HepG2 (cell line): Measurements from ENCODE around the gene SLC2A2. TPM values are rescaled to one million over a fixed set of nuclear protein-coding genes. Genes with fewer than 3 reads are reported as not detected.

ENCODE experiments used
- CC2D1A ChIP-seq: sonication (generic); formaldehyde crosslinking; IDR thresholded peaks from 2 replicates; pipeline ENCODE4 v1.8.1; 2023; ENCODE audit warnings: mild to moderate bottlenecking, missing genetic modification reagents
- ELF3 ChIP-seq: IDR thresholded peaks from 2 replicates; pipeline ENCODE4 v1.6.1; 2016; ENCODE audit warnings: missing genetic modification reagents, missing compliant biosample characterization
- FOXA3 ChIP-seq: IDR thresholded peaks from 2 replicates; pipeline ENCODE4 v1.6.1; 2016; ENCODE audit warnings: missing genetic modification reagents, missing compliant biosample characterization
- FOXP1 ChIP-seq, 2 experiments: fragments of 450-650 bp in 1 of 2; IDR thresholded peaks; 2 replicates each; pipeline ENCODE4 v1.6.1; 2017 to 2018; ENCODE audit warnings: antibody characterized with exemption in 1 of 2
- HDAC2 ChIP-seq: sonication (generic); formaldehyde crosslinking; IDR thresholded peaks from 2 replicates; pipeline ENCODE4 v1.4.0; 2020; ENCODE audit warnings: missing genetic modification reagents
- KAT8 ChIP-seq: IDR thresholded peaks from 2 replicates; pipeline ENCODE4 v1.6.1; 2016; ENCODE audit warnings: missing genetic modification reagents, missing compliant biosample characterization
- NFYC ChIP-seq: IDR thresholded peaks from 2 replicates; pipeline ENCODE4 v1.6.1; 2016; ENCODE audit warnings: missing genetic modification reagents, missing compliant biosample characterization
- TCF7 ChIP-seq: sonication (generic); IDR thresholded peaks from 2 replicates; pipeline ENCODE4 v1.6.1; 2016; ENCODE audit warnings: antibody characterized with exemption, low read depth
- ZFP36L2 ChIP-seq: sonication (generic); formaldehyde crosslinking; IDR thresholded peaks from 2 replicates; pipeline ENCODE4 v1.4.0; 2020; ENCODE audit warnings: missing genetic modification reagents
- ZNF225 ChIP-seq: sonication (generic); formaldehyde crosslinking; IDR thresholded peaks from 2 replicates; pipeline ENCODE4 v1.4.0; 2020; ENCODE audit warnings: mild to moderate bottlenecking, missing genetic modification reagents
- ZNF569 ChIP-seq: sonication (generic); formaldehyde crosslinking; IDR thresholded peaks from 2 replicates; pipeline ENCODE4 v1.5.0; 2020; ENCODE audit warnings: mild to moderate bottlenecking, missing genetic modification reagents, moderate library complexity, borderline replicate concordance
- ZNF615 ChIP-seq: sonication (generic); formaldehyde crosslinking; IDR thresholded peaks from 2 replicates; pipeline ENCODE4 v1.5.0; 2020; ENCODE audit warnings: mild to moderate bottlenecking, missing genetic modification reagents, borderline replicate concordance
- ZNF619 ChIP-seq: sonication (generic); formaldehyde crosslinking; IDR thresholded peaks from 2 replicates; pipeline ENCODE4 v1.4.0; 2020; ENCODE audit warnings: mild to moderate bottlenecking, missing genetic modification reagents
- ZNF674 ChIP-seq: sonication (generic); formaldehyde crosslinking; IDR thresholded peaks from 2 replicates; pipeline ENCODE4 v1.5.0; 2020; ENCODE audit warnings: low read depth, mild to moderate bottlenecking, missing genetic modification reagents
- polyA plus RNA-seq, 8 experiments: library from polyadenylated mRNA; depleted of rRNA in 3 of 8; stranded (reverse) in 7 of 8; unstranded in 1 of 8; fragments of >200 nt; fragmentation: Illumina TruSeq in 4 of 8; extraction: Trizol in 4 of 8; gene quantifications; 2 replicates each; pipeline versions ENCODE4 v1.2.1 to v1.2.3, GENCODE V29; 2011 to 2016; ENCODE audit warnings: low read depth in 4 of 8, missing spikeins in 1 of 8, mixed read lengths in 1 of 8; ENCODE audit not compliant: insufficient read depth in 1 of 8
- total RNA-seq, 5 experiments: library from RNA; depleted of rRNA; stranded (reverse); fragments of >200 nt; fragmentation: Illumina TruSeq; extraction: Trizol; gene quantifications; 2 replicates each; pipeline ENCODE4 v1.2.3, GENCODE V29; 2016; ENCODE audit warnings: low read depth in 1 of 5
- TF ChIP-seq, protein P1 (sequence below): sonication (generic); formaldehyde crosslinking; IDR thresholded peaks from 2 replicates; pipeline ENCODE4 v1.8.0; 2022; ENCODE audit warnings: missing genetic modification reagents, mild to moderate bottlenecking, inconsistent platforms, borderline replicate concordance
- TF ChIP-seq, protein P2 (sequence below): fragments of 450-650 bp; IDR thresholded peaks from 2 replicates; pipeline ENCODE4 v1.6.1; 2016
- TF ChIP-seq, protein P3 (sequence below): sonication (generic); formaldehyde crosslinking; IDR thresholded peaks from 2 replicates; pipeline ENCODE4 v1.8.0; 2022; ENCODE audit warnings: mild to moderate bottlenecking, missing genetic modification reagents
- TF ChIP-seq, protein P4 (sequence below): sonication (generic); formaldehyde crosslinking; IDR thresholded peaks from 2 replicates; pipeline ENCODE4 v1.4.0; 2020; ENCODE audit warnings: low read depth, missing genetic modification reagents
- TF ChIP-seq, protein P5 (sequence below), 2 experiments: IDR thresholded peaks; 2 replicates each; pipeline ENCODE4 v1.6.1; 2011 to 2012; ENCODE audit warnings: low read length in 2 of 2, borderline replicate concordance in 1 of 2, low read depth in 1 of 2, mild to moderate bottlenecking in 1 of 2, moderate library complexity in 1 of 2

The SLC2A2 gene
- total and polyA plus RNA-seq, 2 of the 13 experiments (the other 11 are each of a cell fraction or from before 2014, with no cell fraction given), result 19.5 to 23.2 TPM

DNA sequence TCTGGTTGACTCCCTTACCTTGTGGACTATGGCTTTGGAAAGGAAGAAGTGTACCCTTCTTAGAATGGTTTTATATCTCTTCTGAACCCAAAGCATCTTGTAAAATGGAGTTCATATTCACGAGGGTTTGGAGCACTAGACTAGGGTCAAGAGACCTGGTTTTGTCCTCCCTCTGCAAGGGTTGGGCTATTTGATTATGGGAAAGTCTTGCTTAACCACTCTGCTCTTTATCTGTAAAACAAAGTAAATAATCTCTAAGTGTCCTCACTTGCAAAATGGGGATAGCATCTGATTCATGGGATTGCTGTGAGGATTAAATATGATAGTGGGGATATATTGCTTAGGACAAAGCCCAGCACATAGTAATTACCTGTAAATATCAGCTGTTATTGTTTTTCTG lies 17.9 kb upstream of the SLC2A2 start (continued):
- TF ChIP-seq, protein P1, sequence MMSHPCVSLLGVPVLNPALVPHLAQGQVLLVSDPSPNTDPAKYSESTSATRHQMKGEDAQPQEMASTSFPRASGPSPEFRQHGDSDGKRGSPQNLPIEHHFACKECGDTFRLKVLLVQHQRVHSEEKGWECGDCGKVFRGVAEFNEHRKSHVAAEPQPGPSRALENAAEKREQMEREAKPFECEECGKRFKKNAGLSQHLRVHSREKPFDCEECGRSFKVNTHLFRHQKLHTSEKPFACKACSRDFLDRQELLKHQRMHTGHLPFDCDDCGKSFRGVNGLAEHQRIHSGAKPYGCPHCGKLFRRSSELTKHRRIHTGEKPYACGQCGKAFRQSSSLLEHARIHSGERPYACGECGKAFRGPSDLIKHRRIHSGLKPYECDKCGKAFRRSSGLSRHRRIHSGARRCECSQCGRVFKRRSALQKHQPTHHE (CRISPR knock-in tag), result no peak
- no peak for TF ChIP-seq FOXP1 (IDR thresholded peaks at IDR 0.05)
- 0 out of 2 replicates have a peak, but pooled peaks have one; percentile 16 for TF ChIP-seq FOXP1 (CRISPR knock-in tag; IDR thresholded peaks at IDR 0.05)
- TF ChIP-seq CC2D1A, result no peak
- TF ChIP-seq HDAC2 (CRISPR knock-in tag), result peak; percentile 30; the same call in 1 of the 2 replicates
- no peak for TF ChIP-seq NFYC (CRISPR knock-in tag)
- TF ChIP-seq FOXA3 (CRISPR knock-in tag), result peak; percentile 65; the same call in 1 of the 2 replicates
- TF ChIP-seq ELF3, result no peak
- TF ChIP-seq TCF7, result peak; percentile 43; the same call in 1 of the 2 replicates
- TF ChIP-seq, protein P2, sequence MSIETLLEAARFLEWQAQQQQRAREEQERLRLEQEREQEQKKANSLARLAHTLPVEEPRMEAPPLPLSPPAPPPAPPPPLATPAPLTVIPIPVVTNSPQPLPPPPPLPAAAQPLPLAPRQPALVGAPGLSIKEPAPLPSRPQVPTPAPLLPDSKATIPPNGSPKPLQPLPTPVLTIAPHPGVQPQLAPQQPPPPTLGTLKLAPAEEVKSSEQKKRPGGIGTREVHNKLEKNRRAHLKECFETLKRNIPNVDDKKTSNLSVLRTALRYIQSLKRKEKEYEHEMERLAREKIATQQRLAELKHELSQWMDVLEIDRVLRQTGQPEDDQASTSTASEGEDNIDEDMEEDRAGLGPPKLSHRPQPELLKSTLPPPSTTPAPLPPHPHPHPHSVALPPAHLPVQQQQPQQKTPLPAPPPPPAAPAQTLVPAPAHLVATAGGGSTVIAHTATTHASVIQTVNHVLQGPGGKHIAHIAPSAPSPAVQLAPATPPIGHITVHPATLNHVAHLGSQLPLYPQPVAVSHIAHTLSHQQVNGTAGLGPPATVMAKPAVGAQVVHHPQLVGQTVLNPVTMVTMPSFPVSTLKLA, result no peak
- no peak for TF ChIP-seq ZNF615 (CRISPR knock-in tag)
- TF ChIP-seq ZNF674 (CRISPR knock-in tag), result no peak
- TF ChIP-seq, protein P3, sequence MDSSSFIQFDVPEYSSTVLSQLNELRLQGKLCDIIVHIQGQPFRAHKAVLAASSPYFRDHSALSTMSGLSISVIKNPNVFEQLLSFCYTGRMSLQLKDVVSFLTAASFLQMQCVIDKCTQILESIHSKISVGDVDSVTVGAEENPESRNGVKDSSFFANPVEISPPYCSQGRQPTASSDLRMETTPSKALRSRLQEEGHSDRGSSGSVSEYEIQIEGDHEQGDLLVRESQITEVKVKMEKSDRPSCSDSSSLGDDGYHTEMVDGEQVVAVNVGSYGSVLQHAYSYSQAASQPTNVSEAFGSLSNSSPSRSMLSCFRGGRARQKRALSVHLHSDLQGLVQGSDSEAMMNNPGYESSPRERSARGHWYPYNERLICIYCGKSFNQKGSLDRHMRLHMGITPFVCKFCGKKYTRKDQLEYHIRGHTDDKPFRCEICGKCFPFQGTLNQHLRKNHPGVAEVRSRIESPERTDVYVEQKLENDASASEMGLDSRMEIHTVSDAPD (CRISPR knock-in tag), result no peak
- TF ChIP-seq, protein P4, sequence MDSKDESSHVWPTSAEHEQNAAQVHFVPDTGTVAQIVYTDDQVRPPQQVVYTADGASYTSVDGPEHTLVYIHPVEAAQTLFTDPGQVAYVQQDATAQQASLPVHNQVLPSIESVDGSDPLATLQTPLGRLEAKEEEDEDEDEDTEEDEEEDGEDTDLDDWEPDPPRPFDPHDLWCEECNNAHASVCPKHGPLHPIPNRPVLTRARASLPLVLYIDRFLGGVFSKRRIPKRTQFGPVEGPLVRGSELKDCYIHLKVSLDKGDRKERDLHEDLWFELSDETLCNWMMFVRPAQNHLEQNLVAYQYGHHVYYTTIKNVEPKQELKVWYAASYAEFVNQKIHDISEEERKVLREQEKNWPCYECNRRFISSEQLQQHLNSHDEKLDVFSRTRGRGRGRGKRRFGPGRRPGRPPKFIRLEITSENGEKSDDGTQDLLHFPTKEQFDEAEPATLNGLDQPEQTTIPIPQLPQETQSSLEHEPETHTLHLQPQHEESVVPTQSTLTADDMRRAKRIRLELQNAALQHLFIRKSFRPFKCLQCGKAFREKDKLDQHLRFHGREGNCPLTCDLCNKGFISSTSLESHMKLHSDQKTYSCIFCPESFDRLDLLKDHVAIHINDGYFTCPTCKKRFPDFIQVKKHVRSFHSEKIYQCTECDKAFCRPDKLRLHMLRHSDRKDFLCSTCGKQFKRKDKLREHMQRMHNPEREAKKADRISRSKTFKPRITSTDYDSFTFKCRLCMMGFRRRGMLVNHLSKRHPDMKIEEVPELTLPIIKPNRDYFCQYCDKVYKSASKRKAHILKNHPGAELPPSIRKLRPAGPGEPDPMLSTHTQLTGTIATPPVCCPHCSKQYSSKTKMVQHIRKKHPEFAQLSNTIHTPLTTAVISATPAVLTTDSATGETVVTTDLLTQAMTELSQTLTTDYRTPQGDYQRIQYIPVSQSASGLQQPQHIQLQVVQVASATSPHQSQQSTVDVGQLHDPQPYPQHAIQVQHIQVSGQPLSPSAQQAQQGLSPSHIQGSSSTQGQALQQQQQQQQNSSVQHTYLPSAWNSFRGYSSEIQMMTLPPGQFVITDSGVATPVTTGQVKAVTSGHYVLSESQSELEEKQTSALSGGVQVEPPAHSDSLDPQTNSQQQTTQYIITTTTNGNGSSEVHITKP, result 0 out of 2 replicates have a peak, but pooled peaks have one; percentile 37
- no peak for TF ChIP-seq ZFP36L2 (CRISPR knock-in tag)
- no peak for TF ChIP-seq ZNF569 (CRISPR knock-in tag)
- no peak for TF ChIP-seq ZNF619 (CRISPR knock-in tag)
- peak; percentile 19; the same call in 1 of the 2 replicates for TF ChIP-seq KAT8 (CRISPR knock-in tag)
- TF ChIP-seq ZNF225 (CRISPR knock-in tag), result no peak
- TF ChIP-seq, protein P5, sequence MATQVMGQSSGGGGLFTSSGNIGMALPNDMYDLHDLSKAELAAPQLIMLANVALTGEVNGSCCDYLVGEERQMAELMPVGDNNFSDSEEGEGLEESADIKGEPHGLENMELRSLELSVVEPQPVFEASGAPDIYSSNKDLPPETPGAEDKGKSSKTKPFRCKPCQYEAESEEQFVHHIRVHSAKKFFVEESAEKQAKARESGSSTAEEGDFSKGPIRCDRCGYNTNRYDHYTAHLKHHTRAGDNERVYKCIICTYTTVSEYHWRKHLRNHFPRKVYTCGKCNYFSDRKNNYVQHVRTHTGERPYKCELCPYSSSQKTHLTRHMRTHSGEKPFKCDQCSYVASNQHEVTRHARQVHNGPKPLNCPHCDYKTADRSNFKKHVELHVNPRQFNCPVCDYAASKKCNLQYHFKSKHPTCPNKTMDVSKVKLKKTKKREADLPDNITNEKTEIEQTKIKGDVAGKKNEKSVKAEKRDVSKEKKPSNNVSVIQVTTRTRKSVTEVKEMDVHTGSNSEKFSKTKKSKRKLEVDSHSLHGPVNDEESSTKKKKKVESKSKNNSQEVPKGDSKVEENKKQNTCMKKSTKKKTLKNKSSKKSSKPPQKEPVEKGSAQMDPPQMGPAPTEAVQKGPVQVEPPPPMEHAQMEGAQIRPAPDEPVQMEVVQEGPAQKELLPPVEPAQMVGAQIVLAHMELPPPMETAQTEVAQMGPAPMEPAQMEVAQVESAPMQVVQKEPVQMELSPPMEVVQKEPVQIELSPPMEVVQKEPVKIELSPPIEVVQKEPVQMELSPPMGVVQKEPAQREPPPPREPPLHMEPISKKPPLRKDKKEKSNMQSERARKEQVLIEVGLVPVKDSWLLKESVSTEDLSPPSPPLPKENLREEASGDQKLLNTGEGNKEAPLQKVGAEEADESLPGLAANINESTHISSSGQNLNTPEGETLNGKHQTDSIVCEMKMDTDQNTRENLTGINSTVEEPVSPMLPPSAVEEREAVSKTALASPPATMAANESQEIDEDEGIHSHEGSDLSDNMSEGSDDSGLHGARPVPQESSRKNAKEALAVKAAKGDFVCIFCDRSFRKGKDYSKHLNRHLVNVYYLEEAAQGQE (IDR thresholded peaks at IDR 0.05; ENCODE audit: borderline replicate concordance in 1 of 2, low read depth in 1 of 2, low read length in 2 of 2), result no peak
